NB4 (cell line): ENCODE measurements around the gene ZFYVE27.

Source experiments
- POLR2A ChIP-seq: IDR thresholded peaks from 2 replicates; pipeline ENCODE4 v1.6.1; 2011; ENCODE audit warnings: mild to moderate bottlenecking; ENCODE audit not compliant: insufficient read length; ENCODE audit errors: extremely low read depth
- TF ChIP-seq, protein P1 (sequence below): IDR thresholded peaks from one replicate; pipeline ENCODE4 v1.5.1; 2012; ENCODE audit warnings: low read depth, low read length
- TF ChIP-seq, protein P2 (sequence below): IDR thresholded peaks from 2 replicates; pipeline ENCODE4 v1.6.1; 2011; ENCODE audit warnings: low read depth, low read length

DNA sequence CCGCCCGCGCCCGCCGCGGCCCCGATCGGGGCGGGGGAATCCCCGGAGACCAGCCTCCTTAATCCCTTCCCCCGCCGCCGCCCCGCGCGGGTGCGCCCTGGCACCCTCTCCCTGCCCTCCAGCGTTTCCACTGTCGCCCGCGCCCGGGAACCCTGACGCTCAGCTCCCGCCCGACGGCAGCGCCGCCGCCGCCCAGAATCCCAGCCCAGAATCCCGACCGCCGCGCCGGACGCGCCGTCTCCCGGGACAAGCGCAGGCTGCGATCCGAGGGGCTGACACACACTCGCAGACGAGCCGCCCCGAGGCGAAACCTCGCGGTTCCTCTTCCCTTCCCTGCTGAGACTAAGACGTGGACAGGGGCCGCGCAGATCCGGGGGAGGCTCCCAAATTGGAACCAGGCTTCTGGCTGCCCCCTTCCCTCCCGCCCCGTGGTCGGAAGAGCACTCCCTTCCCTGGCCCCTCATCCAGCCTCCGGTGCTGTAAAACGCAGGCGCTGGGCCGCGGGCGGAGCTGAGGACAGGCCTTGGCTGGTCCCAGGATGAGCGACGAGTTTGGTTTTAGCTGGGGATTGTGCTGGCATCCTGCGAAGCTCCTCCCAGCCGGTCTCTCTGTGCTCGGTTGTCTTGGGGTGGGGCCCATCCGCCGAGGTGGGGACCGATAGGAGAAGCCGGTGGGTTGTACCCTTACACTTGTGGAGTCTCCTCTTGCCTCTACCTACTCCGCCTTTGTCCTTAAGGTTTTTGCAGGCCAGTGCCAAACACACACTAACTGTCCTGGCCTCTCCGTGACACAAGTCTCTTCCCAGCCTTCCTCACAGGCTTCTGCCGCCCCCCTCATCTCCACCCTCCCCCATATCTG is 22.3 kb upstream of the ZFYVE27 start:
- TF ChIP-seq, protein P1, sequence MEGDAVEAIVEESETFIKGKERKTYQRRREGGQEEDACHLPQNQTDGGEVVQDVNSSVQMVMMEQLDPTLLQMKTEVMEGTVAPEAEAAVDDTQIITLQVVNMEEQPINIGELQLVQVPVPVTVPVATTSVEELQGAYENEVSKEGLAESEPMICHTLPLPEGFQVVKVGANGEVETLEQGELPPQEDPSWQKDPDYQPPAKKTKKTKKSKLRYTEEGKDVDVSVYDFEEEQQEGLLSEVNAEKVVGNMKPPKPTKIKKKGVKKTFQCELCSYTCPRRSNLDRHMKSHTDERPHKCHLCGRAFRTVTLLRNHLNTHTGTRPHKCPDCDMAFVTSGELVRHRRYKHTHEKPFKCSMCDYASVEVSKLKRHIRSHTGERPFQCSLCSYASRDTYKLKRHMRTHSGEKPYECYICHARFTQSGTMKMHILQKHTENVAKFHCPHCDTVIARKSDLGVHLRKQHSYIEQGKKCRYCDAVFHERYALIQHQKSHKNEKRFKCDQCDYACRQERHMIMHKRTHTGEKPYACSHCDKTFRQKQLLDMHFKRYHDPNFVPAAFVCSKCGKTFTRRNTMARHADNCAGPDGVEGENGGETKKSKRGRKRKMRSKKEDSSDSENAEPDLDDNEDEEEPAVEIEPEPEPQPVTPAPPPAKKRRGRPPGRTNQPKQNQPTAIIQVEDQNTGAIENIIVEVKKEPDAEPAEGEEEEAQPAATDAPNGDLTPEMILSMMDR, result no peak
- TF ChIP-seq, protein P2, sequence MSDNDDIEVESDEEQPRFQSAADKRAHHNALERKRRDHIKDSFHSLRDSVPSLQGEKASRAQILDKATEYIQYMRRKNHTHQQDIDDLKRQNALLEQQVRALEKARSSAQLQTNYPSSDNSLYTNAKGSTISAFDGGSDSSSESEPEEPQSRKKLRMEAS, result no peak
- TF ChIP-seq POLR2A, result no peak
